Astrocyte (in vitro differentiated cells and primary cell): ENCODE results near the gene ACOX3. TPM values are rescaled to one million over a fixed set of nuclear protein-coding genes. Genes with fewer than 3 reads are reported as not detected.

Experiments
- DNase-seq: peaks from one replicate; pipeline ENCODE4 v3.0.0-alpha.2; 2010; ENCODE audit warnings: low read depth
- FAIRE-seq: peaks from 2 replicates; lab custom pipeline; 2011; peaks lifted over from hg19 to GRCh38; lab: Jason Lieb, UNC
- H2AFZ ChIP-seq: 2 replicates; pipeline ENCODE4 v1.6.0; 2012; ENCODE audit warnings: low read depth, low read length, inconsistent platforms
- H3K27ac ChIP-seq: 2 replicates; pipeline ENCODE4 v1.5.1; 2011; ENCODE audit warnings: low read depth, low read length, inconsistent platforms
- H3K27me3 ChIP-seq: 2 replicates; pipeline ENCODE4 v1.6.0; 2011; ENCODE audit warnings: low read length, inconsistent platforms; ENCODE audit not compliant: insufficient read depth
- H3K36me3 ChIP-seq: 2 replicates; pipeline ENCODE4 v1.5.1; 2011; ENCODE audit warnings: low read length, inconsistent platforms; ENCODE audit not compliant: insufficient read depth
- H3K4me1 ChIP-seq: 2 replicates; pipeline ENCODE4 v1.5.1; 2011; ENCODE audit warnings: low read length, inconsistent platforms; ENCODE audit not compliant: insufficient read depth
- H3K4me2 ChIP-seq: 2 replicates; pipeline ENCODE4 v1.6.0; 2012; ENCODE audit warnings: low read length, inconsistent platforms
- H3K4me3 ChIP-seq: 2 replicates; pipeline ENCODE4 v1.5.1; 2011; ENCODE audit warnings: low read depth, mild to moderate bottlenecking, low read length, inconsistent platforms; ENCODE audit not compliant: insufficient read depth
- H3K79me2 ChIP-seq: 2 replicates; pipeline ENCODE4 v1.6.0; 2012; ENCODE audit warnings: mild to moderate bottlenecking, low read length, inconsistent platforms; ENCODE audit not compliant: insufficient read depth
- H3K9ac ChIP-seq: 2 replicates; pipeline ENCODE4 v1.6.0; 2012; ENCODE audit warnings: mild to moderate bottlenecking, low read length, inconsistent platforms
- H3K9me3 ChIP-seq: 2 replicates; pipeline ENCODE4 v1.5.1; 2012; ENCODE audit warnings: low read depth, mild to moderate bottlenecking, low read length, inconsistent platforms; ENCODE audit not compliant: insufficient read depth
- H4K20me1 ChIP-seq: 2 replicates; pipeline ENCODE4 v1.6.0; 2012; ENCODE audit warnings: low read length, inconsistent platforms; ENCODE audit not compliant: insufficient read depth
- H3K27ac Mint-ChIP-seq: one replicate; pipeline ENCODE4 v1.8.0; 2021; ENCODE audit warnings: mild to moderate bottlenecking, mixed read lengths; ENCODE audit not compliant: unreplicated experiment
- H3K27me3 Mint-ChIP-seq: one replicate; pipeline ENCODE4 v1.8.0; 2021; ENCODE audit warnings: low read depth, mixed read lengths; ENCODE audit not compliant: unreplicated experiment
- H3K36me3 Mint-ChIP-seq: one replicate; pipeline ENCODE4 v1.8.0; 2021; ENCODE audit warnings: low read depth, mixed read lengths; ENCODE audit not compliant: unreplicated experiment
- H3K4me1 Mint-ChIP-seq: one replicate; pipeline ENCODE4 v1.8.0; 2021; ENCODE audit warnings: low read depth, mixed read lengths; ENCODE audit not compliant: unreplicated experiment
- H3K4me3 Mint-ChIP-seq: one replicate; pipeline ENCODE4 v1.8.0; 2021; ENCODE audit warnings: mild to moderate bottlenecking, moderate library complexity, mixed read lengths; ENCODE audit not compliant: unreplicated experiment
- H3K9me3 Mint-ChIP-seq: one replicate; pipeline ENCODE4 v1.8.0; 2021; ENCODE audit warnings: mild to moderate bottlenecking, mixed read lengths; ENCODE audit not compliant: unreplicated experiment
- EZH2 ChIP-seq: IDR thresholded peaks from 2 replicates; pipeline ENCODE4 v1.6.1; 2012; ENCODE audit warnings: mild to moderate bottlenecking, low read length, inconsistent platforms; ENCODE audit not compliant: insufficient read depth
- total RNA-seq: library from RNA; stranded (reverse); gene quantifications from 2 replicates; pipeline ENCODE4 v1.2.1, GENCODE V29; 2021
- TF ChIP-seq, protein P1 (sequence below): IDR thresholded peaks from 2 replicates; pipeline ENCODE4 v1.5.1; 2011; ENCODE audit warnings: low read depth, mild to moderate bottlenecking, inconsistent platforms, low read length, moderate library complexity; ENCODE audit not compliant: insufficient read depth

The ACOX3 gene
- total RNA-seq, 1 donor from 2014 or later = 45.6 TPM

DNA sequence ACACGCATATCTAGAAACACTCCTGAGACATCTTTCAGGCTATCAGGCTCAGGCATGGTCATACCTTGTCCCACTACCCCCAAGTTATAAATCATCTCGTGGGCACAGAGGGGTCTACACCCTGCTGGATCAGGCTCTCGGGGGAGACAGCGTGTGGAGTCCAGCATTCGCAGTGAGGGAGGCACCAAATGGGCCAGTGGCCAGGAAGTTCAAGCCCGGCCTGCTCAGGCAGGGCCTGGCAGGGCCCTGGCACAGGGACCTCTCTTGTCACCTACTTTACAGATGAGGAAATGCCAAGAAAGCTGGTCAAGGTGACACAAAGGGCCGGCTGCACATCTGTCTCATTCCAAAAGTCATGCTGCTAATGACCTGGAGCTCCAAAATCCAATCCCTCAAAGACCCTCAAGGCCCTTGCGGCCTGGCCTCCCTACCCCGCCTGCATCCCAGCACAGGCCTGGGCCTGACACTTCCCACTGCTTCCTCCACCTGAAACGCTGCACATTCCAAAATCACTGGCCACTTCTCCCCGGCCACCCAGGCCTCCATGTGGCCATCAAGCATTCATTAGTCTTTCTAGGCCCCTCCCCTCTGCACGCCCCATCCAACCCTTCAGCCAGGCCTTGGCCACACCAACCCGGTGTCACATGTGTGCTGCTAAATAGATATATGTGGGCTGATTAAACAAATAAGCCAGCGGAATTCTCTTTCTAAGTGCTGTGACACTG is 35.6 kb downstream of the ACOX3 start:
- DNase-seq = no peak
- TF ChIP-seq, protein P1, sequence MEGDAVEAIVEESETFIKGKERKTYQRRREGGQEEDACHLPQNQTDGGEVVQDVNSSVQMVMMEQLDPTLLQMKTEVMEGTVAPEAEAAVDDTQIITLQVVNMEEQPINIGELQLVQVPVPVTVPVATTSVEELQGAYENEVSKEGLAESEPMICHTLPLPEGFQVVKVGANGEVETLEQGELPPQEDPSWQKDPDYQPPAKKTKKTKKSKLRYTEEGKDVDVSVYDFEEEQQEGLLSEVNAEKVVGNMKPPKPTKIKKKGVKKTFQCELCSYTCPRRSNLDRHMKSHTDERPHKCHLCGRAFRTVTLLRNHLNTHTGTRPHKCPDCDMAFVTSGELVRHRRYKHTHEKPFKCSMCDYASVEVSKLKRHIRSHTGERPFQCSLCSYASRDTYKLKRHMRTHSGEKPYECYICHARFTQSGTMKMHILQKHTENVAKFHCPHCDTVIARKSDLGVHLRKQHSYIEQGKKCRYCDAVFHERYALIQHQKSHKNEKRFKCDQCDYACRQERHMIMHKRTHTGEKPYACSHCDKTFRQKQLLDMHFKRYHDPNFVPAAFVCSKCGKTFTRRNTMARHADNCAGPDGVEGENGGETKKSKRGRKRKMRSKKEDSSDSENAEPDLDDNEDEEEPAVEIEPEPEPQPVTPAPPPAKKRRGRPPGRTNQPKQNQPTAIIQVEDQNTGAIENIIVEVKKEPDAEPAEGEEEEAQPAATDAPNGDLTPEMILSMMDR = no peak
- no peak for TF ChIP-seq EZH2
- Mint-ChIP-seq H3K27me3 (no peaks in the 10 kb centered on the region), H3K27ac (no peak overlapping the region), H3K36me3 (peaks cover 32% of the 10 kb centered on the region), H3K4me3 (no peak overlapping the region), H3K4me1 (peaks cover 9% of the 10 kb centered on the region), H3K9me3 (no peaks in the 10 kb centered on the region)
- H3K9ac ChIP-seq = no peak overlapping the region
- H3K4me1 ChIP-seq = no peaks in the 10 kb centered on the region
- H3K9me3 ChIP-seq = no peaks in the 10 kb centered on the region
- H3K4me3 ChIP-seq = no peak overlapping the region
- no peaks in the 10 kb centered on the region for H3K27me3 ChIP-seq
- no peaks in the 10 kb centered on the region for H3K36me3 ChIP-seq
- H4K20me1 ChIP-seq = peaks cover 48% of the 10 kb centered on the region
- FAIRE-seq = no peak
- no peak overlapping the region for H2AFZ ChIP-seq
- no peaks in the 10 kb centered on the region for H3K79me2 ChIP-seq
- H3K27ac ChIP-seq = no peak overlapping the region
- no peak overlapping the region for H3K4me2 ChIP-seq

DNA sequence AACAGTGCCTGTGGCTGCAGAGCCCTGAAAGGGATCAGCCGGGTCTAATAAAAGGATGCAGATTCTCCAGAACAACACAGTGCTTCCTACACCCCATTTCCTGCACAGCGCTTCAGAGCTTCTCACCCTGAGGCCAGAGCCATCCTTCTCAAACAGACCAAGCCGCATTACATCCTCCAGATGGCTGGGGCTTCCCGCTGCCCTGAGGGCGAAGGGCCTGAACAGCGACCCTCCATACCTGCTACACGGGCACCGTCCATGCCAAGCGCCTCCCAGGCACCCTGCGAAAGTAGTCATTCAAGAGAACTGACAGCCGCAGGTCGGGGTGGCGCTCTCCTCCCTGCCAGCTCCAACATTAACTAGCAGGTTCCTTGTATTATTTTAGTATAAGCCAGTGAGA is 36.5 kb downstream of the ACOX3 start:
- Mint-ChIP-seq H3K27me3 (no peaks in the 10 kb centered on the region), H3K9me3 (no peaks in the 10 kb centered on the region), H3K4me3 (no peak overlapping the region), H3K36me3 (peaks cover 28% of the 10 kb centered on the region), H3K4me1 (peaks cover under 1% of the 10 kb centered on the region), H3K27ac (no peak overlapping the region)
- Histone ChIP-seq H3K27me3 (no peaks in the 10 kb centered on the region), H3K79me2 (no peaks in the 10 kb centered on the region), H2AFZ (no peak overlapping the region), H3K9ac (no peak overlapping the region), H3K9me3 (no peaks in the 10 kb centered on the region), H3K4me1 (no peaks in the 10 kb centered on the region), H3K4me3 (no peak overlapping the region), H3K4me2 (no peak overlapping the region), H3K27ac (no peak overlapping the region), H4K20me1 (peaks cover 48% of the 10 kb centered on the region), H3K36me3 (no peaks in the 10 kb centered on the region)
- no peak for DNase-seq
- no peak for FAIRE-seq
- TF ChIP-seq, protein P1 = no peak
- TF ChIP-seq EZH2 = no peak

DNA sequence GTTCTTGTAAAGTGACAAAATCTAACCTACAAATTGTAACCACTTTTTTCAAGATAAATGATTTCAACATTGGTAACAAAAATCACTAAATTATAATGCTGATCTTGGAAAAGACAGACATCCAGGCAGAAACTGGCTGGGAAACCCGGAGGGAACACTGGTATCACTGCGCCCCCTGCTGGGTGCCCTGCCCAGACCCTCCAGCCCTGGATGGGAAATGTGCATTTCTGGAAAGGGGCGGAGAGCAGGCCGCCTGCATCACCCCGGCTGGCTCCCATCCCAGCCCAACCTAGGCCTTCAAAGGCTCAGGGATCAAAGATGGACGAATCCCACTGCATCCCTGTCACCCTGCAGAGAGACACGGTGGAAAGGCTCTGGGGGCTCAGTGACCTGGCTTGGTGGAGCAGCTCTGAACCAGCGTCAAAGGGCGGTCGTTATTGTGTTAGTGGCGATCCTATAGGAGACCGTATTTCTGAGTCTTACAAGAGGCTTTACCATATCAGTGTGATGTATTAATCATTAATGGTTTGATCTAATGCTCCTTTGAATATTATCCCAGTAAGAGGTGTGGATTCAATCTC is 37.3 kb downstream of the ACOX3 start:
- Histone ChIP-seq H4K20me1 (peaks cover 50% of the 10 kb centered on the region), H3K4me1 (no peaks in the 10 kb centered on the region), H3K27me3 (no peaks in the 10 kb centered on the region), H3K27ac (no peak overlapping the region), H2AFZ (no peak overlapping the region), H3K79me2 (no peaks in the 10 kb centered on the region), H3K9me3 (no peaks in the 10 kb centered on the region), H3K4me3 (no peak overlapping the region), H3K4me2 (no peak overlapping the region), H3K9ac (no peak overlapping the region), H3K36me3 (peaks cover 2% of the 10 kb centered on the region)
- TF ChIP-seq, protein P1 = peak; percentile 86
- TF ChIP-seq EZH2 = no peak
- Mint-ChIP-seq H3K9me3 (no peaks in the 10 kb centered on the region), H3K36me3 (peaks cover 27% of the 10 kb centered on the region), H3K27ac (peak overlapping the region; percentile 53), H3K4me1 (no peaks in the 10 kb centered on the region), H3K4me3 (no peak overlapping the region), H3K27me3 (no peaks in the 10 kb centered on the region)
- peak; percentile 39 for DNase-seq
- no peak for FAIRE-seq
